ENCODE measurements around the gene FSCN2. TPM values are rescaled to one million over a fixed set of nuclear protein-coding genes. Genes with fewer than 3 reads are reported as not detected.

FSCN2 gene
- total and polyA plus RNA-seq, 2 experiments from 2014 or later, result 0.13 to 1.6 TPM

DNA sequence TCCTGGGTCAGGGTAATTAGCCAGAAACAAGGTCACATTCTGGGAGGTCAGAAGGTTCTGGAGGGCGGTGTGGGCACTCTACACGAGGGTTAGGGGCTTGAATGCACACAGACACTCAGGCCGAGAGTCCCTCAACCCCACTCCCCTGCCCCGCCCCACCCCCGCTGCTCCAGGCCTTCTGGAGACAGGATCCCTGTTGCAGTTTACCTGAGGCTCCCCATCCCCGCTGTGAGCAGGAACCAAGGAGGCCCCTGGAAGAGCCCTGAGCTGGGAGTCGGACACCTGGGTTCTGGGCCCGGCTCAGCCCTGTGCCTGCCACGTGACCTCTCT is 11.2 kb upstream of the FSCN2 start:
- ATAC-seq (no peak), DNase-seq (ENCODE audit: low spot score) (no peak)
- Histone ChIP-seq H3K9me2 (ENCODE audit: insufficient read depth) (no peaks in the 10 kb centered on the region), H3K36me3 (ENCODE audit: insufficient read depth) (peaks cover 1% of the 10 kb centered on the region; the same call in 1 of the 2 replicates), H3K4me1 (ENCODE audit: insufficient read depth) (peaks cover 22% of the 10 kb centered on the region), H3K27me3 (ENCODE audit: insufficient read depth) (peaks cover 40% of the 10 kb centered on the region), H4K20me1 (replicated peaks; ENCODE audit: insufficient read depth) (peaks cover 9% of the 10 kb centered on the region), H3K4me3 (no peak overlapping the region), H3K27ac (ENCODE audit: low read depth) (no peak overlapping the region), H3F3A (replicated peaks; ENCODE audit: low read depth) (peaks cover 22% of the 10 kb centered on the region), H3K4me2 (peak overlapping the region; percentile 84; the same call in 1 of the 2 replicates), H2AFZ (no peak overlapping the region), H3K79me2 (replicated peaks; ENCODE audit: insufficient read depth) (peaks cover 23% of the 10 kb centered on the region)
- TF ChIP-seq, protein P1, sequence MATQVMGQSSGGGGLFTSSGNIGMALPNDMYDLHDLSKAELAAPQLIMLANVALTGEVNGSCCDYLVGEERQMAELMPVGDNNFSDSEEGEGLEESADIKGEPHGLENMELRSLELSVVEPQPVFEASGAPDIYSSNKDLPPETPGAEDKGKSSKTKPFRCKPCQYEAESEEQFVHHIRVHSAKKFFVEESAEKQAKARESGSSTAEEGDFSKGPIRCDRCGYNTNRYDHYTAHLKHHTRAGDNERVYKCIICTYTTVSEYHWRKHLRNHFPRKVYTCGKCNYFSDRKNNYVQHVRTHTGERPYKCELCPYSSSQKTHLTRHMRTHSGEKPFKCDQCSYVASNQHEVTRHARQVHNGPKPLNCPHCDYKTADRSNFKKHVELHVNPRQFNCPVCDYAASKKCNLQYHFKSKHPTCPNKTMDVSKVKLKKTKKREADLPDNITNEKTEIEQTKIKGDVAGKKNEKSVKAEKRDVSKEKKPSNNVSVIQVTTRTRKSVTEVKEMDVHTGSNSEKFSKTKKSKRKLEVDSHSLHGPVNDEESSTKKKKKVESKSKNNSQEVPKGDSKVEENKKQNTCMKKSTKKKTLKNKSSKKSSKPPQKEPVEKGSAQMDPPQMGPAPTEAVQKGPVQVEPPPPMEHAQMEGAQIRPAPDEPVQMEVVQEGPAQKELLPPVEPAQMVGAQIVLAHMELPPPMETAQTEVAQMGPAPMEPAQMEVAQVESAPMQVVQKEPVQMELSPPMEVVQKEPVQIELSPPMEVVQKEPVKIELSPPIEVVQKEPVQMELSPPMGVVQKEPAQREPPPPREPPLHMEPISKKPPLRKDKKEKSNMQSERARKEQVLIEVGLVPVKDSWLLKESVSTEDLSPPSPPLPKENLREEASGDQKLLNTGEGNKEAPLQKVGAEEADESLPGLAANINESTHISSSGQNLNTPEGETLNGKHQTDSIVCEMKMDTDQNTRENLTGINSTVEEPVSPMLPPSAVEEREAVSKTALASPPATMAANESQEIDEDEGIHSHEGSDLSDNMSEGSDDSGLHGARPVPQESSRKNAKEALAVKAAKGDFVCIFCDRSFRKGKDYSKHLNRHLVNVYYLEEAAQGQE (IDR thresholded peaks at IDR 0.05; ENCODE audit: unreplicated experiment), result no peak
- TF ChIP-seq EZH2 (IDR thresholded peaks at IDR 0.05; ENCODE audit: low read depth, unreplicated experiment) (no peak), JUNB (IDR thresholded peaks at IDR 0.05; ENCODE audit: unreplicated experiment) (no peak), STAT1 (IDR thresholded peaks at IDR 0.05; ENCODE audit: unreplicated experiment) (no peak), ZNF114 (CRISPR knock-in tag; IDR thresholded peaks at IDR 0.05) (no peak), POLR2AphosphoS5 (IDR thresholded peaks at IDR 0.05; ENCODE audit: low read depth) (no peak), EZH2phosphoT487 (IDR thresholded peaks at IDR 0.05; ENCODE audit: unreplicated experiment) (no peak), CREB1 (CRISPR knock-in tag; IDR thresholded peaks at IDR 0.05; ENCODE audit: low read depth) (no peak), ZNF331 (CRISPR knock-in tag; IDR thresholded peaks at IDR 0.05; ENCODE audit: low read depth) (no peak)
- TF ChIP-seq, protein P2, sequence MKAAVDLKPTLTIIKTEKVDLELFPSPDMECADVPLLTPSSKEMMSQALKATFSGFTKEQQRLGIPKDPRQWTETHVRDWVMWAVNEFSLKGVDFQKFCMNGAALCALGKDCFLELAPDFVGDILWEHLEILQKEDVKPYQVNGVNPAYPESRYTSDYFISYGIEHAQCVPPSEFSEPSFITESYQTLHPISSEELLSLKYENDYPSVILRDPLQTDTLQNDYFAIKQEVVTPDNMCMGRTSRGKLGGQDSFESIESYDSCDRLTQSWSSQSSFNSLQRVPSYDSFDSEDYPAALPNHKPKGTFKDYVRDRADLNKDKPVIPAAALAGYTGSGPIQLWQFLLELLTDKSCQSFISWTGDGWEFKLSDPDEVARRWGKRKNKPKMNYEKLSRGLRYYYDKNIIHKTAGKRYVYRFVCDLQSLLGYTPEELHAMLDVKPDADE (IDR thresholded peaks at IDR 0.05), result no peak
- TF ChIP-seq, protein P3, sequence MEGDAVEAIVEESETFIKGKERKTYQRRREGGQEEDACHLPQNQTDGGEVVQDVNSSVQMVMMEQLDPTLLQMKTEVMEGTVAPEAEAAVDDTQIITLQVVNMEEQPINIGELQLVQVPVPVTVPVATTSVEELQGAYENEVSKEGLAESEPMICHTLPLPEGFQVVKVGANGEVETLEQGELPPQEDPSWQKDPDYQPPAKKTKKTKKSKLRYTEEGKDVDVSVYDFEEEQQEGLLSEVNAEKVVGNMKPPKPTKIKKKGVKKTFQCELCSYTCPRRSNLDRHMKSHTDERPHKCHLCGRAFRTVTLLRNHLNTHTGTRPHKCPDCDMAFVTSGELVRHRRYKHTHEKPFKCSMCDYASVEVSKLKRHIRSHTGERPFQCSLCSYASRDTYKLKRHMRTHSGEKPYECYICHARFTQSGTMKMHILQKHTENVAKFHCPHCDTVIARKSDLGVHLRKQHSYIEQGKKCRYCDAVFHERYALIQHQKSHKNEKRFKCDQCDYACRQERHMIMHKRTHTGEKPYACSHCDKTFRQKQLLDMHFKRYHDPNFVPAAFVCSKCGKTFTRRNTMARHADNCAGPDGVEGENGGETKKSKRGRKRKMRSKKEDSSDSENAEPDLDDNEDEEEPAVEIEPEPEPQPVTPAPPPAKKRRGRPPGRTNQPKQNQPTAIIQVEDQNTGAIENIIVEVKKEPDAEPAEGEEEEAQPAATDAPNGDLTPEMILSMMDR (conservative IDR thresholded peaks at IDR 0.05; ENCODE audit: low read depth in 2 of 2), result no peak
- TF ChIP-seq, protein P4, sequence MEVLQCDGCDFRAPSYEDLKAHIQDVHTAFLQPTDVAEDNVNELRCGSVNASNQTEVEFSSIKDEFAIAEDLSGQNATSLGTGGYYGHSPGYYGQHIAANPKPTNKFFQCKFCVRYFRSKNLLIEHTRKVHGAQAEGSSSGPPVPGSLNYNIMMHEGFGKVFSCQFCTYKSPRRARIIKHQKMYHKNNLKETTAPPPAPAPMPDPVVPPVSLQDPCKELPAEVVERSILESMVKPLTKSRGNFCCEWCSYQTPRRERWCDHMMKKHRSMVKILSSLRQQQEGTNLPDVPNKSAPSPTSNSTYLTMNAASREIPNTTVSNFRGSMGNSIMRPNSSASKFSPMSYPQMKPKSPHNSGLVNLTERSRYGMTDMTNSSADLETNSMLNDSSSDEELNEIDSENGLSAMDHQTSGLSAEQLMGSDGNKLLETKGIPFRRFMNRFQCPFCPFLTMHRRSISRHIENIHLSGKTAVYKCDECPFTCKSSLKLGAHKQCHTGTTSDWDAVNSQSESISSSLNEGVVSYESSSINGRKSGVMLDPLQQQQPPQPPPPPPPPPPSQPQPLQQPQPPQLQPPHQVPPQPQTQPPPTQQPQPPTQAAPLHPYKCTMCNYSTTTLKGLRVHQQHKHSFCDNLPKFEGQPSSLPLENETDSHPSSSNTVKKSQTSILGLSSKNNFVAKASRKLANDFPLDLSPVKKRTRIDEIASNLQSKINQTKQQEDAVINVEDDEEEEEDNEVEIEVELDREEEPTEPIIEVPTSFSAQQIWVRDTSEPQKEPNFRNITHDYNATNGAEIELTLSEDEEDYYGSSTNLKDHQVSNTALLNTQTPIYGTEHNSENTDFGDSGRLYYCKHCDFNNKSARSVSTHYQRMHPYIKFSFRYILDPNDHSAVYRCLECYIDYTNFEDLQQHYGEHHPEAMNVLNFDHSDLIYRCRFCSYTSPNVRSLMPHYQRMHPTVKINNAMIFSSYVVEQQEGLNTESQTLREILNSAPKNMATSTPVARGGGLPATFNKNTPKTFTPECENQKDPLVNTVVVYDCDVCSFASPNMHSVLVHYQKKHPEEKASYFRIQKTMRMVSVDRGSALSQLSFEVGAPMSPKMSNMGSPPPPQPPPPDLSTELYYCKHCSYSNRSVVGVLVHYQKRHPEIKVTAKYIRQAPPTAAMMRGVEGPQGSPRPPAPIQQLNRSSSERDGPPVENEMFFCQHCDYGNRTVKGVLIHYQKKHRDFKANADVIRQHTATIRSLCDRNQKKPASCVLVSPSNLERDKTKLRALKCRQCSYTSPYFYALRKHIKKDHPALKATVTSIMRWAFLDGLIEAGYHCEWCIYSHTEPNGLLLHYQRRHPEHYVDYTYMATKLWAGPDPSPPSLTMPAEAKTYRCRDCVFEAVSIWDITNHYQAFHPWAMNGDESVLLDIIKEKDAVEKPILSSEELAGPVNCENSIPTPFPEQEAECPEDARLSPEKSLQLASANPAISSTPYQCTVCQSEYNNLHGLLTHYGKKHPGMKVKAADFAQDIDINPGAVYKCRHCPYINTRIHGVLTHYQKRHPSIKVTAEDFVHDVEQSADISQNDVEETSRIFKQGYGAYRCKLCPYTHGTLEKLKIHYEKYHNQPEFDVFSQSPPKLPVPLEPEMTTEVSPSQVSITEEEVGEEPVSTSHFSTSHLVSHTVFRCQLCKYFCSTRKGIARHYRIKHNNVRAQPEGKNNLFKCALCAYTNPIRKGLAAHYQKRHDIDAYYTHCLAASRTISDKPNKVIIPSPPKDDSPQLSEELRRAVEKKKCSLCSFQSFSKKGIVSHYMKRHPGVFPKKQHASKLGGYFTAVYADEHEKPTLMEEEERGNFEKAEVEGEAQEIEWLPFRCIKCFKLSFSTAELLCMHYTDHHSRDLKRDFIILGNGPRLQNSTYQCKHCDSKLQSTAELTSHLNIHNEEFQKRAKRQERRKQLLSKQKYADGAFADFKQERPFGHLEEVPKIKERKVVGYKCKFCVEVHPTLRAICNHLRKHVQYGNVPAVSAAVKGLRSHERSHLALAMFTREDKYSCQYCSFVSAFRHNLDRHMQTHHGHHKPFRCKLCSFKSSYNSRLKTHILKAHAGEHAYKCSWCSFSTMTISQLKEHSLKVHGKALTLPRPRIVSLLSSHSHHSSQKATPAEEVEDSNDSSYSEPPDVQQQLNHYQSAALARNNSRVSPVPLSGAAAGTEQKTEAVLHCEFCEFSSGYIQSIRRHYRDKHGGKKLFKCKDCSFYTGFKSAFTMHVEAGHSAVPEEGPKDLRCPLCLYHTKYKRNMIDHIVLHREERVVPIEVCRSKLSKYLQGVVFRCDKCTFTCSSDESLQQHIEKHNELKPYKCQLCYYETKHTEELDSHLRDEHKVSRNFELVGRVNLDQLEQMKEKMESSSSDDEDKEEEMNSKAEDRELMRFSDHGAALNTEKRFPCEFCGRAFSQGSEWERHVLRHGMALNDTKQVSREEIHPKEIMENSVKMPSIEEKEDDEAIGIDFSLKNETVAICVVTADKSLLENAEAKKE (CRISPR knock-in tag; IDR thresholded peaks at IDR 0.05), result no peak
- Mint-ChIP-seq H3K36me3 (ENCODE audit: low read depth) (peaks cover 4% of the 10 kb centered on the region), H3K27ac (no peak overlapping the region), H3K9me3 (peaks cover 2% of the 10 kb centered on the region; the same call in 2 of the 3 replicates), H3K4me3 (peak overlapping the region; percentile 87), H3K4me1 (peaks cover 18% of the 10 kb centered on the region), H3K27me3 (ENCODE audit: insufficient read depth, low read depth, poor library complexity) (peaks cover 51% of the 10 kb centered on the region)
